Endothelial cell of umbilical vein (primary cell): ENCODE measurements around the gene RABL6. TPM values are rescaled to one million over a fixed set of nuclear protein-coding genes. Genes with fewer than 3 reads are reported as not detected.

Source experiments
- BruUV-seq: library from RNA; stranded (reverse); fragments of 400-500 nt; replicated peaks from 2 replicates; lab custom pipeline; 2021; lab: Mats Ljungman, UMichigan
- CTCF ChIA-PET: fragments of 300-600, 350-600 bp; sonication (Branson Sonifier 250); formaldehyde crosslinking; loops from one replicate; lab custom pipeline; 2021; ENCODE audit warnings: antibody characterized with exemption, inconsistent platforms; lab: Charles Lee
- POLR2A ChIA-PET: fragments of 300-600, 350-600 bp; sonication (Branson Sonifier 250); formaldehyde crosslinking; loops from one replicate; lab custom pipeline; 2021; ENCODE audit warnings: antibody characterized with exemption, inconsistent platforms; lab: Charles Lee
- DNase-seq: peaks from one replicate; pipeline ENCODE4 v3.0.0-alpha.2; 2011; ENCODE audit warnings: low read depth, low spot score
- FAIRE-seq: peaks from 2 replicates; lab custom pipeline; 2011; peaks lifted over from hg19 to GRCh38; lab: Jason Lieb, UNC
- H2AFZ ChIP-seq: 2 replicates; pipeline ENCODE4 v1.6.0; 2012; ENCODE audit warnings: low read depth, low read length, control low read depth, inconsistent platforms
- H3K27ac ChIP-seq: 2 replicates; pipeline ENCODE4 v1.5.1; 2011; ENCODE audit warnings: low read depth, mild to moderate bottlenecking, control low read depth, low read length, moderate library complexity; ENCODE audit not compliant: insufficient read depth
- H3K27me3 ChIP-seq, 2 experiments: 2 replicates each; pipeline versions ENCODE4 v1.6.0 to v1.6.1; 2011; ENCODE audit warnings: low read length in 2 of 2, mixed read lengths in 1 of 2; ENCODE audit not compliant: control insufficient read depth in 2 of 2, insufficient read depth in 2 of 2
- H3K36me3 ChIP-seq, 2 experiments: 2 replicates in 1 of 2; 3 replicates in 1 of 2; pipeline ENCODE4 v1.5.1; 2011; ENCODE audit warnings: low read length in 2 of 2, mild to moderate bottlenecking in 1 of 2, moderate library complexity in 1 of 2; ENCODE audit not compliant: control insufficient read depth in 2 of 2, insufficient read depth in 2 of 2; ENCODE audit errors: extremely low read depth in 1 of 2
- H3K4me1 ChIP-seq: 3 replicates; pipeline ENCODE4 v1.5.1; 2011; ENCODE audit warnings: mild to moderate bottlenecking, low read length; ENCODE audit not compliant: control insufficient read depth, insufficient read depth; ENCODE audit errors: extremely low read depth
- H3K4me2 ChIP-seq: 2 replicates; pipeline ENCODE4 v1.6.1; 2011; ENCODE audit warnings: low read length, control low read depth, mixed read lengths; ENCODE audit not compliant: insufficient read depth
- H3K4me3 ChIP-seq, 3 experiments: fragments of 200-600 bp in 1 of 3; sonication (generic), shearing (Covaris generic) in 1 of 3; replicated peaks in 1 of 3; 2 replicates each; pipeline ENCODE4 v1.5.1; 2011 to 2016; ENCODE audit warnings: control low read depth in 3 of 3, low read length in 3 of 3, mild to moderate bottlenecking in 2 of 3, inconsistent platforms in 1 of 3, low read depth in 1 of 3, moderate library complexity in 1 of 3; ENCODE audit not compliant: insufficient read depth in 1 of 3
- H3K79me2 ChIP-seq: 2 replicates; pipeline ENCODE4 v1.6.0; 2012; ENCODE audit warnings: low read length, inconsistent platforms; ENCODE audit not compliant: control insufficient read depth, insufficient read depth
- H3K9ac ChIP-seq: replicated peaks from 2 replicates; pipeline ENCODE3; 2011; ENCODE audit warnings: low read length, control low read depth; ENCODE audit not compliant: insufficient read depth; ENCODE audit errors: extremely low read depth
- H3K9me1 ChIP-seq: replicated peaks from 3 replicates; pipeline ENCODE4 v1.6.0; 2011; ENCODE audit warnings: mild to moderate bottlenecking, low read length; ENCODE audit not compliant: control insufficient read depth, insufficient read depth; ENCODE audit errors: extremely low read depth
- H3K9me3 ChIP-seq: replicated peaks from 2 replicates; pipeline ENCODE4 v1.5.1; 2012; ENCODE audit warnings: low read length, inconsistent platforms; ENCODE audit not compliant: control insufficient read depth, insufficient read depth
- H4K20me1 ChIP-seq: replicated peaks from 2 replicates; pipeline ENCODE3; 2011; ENCODE audit warnings: mild to moderate bottlenecking, low read length; ENCODE audit not compliant: control insufficient read depth, insufficient read depth; ENCODE audit errors: extremely low read depth
- EZH2 ChIP-seq: IDR thresholded peaks from 2 replicates; pipeline ENCODE4 v1.6.1; 2012; ENCODE audit warnings: borderline replicate concordance, low read depth, mild to moderate bottlenecking, moderate library complexity, low read length, inconsistent platforms; ENCODE audit not compliant: severe bottlenecking
- FOS ChIP-seq: IDR thresholded peaks from 2 replicates; pipeline ENCODE4 v1.6.1; 2011; ENCODE audit warnings: mild to moderate bottlenecking, low read length, moderate library complexity, borderline replicate concordance; ENCODE audit not compliant: insufficient read depth
- GATA2 ChIP-seq: IDR thresholded peaks from 2 replicates; pipeline ENCODE4 v1.7.0; 2011; ENCODE audit warnings: low read depth, mild to moderate bottlenecking, moderate library complexity, mixed read lengths, low read length; ENCODE audit not compliant: insufficient read length, insufficient read depth
- JUN ChIP-seq: IDR thresholded peaks from 2 replicates; pipeline ENCODE4 v1.6.1; 2011; ENCODE audit warnings: borderline replicate concordance, low read depth; ENCODE audit not compliant: insufficient read length, insufficient read depth
- MAX ChIP-seq: IDR thresholded peaks from 2 replicates; pipeline ENCODE4 v1.6.1; 2011; ENCODE audit not compliant: insufficient read depth, insufficient read length
- MYC ChIP-seq: IDR thresholded peaks from one replicate; pipeline ENCODE4 v1.6.1; 2011; ENCODE audit warnings: mild to moderate bottlenecking, low read depth, low read length
- POLR2A ChIP-seq: IDR thresholded peaks from 2 replicates; pipeline ENCODE4 v1.6.1; 2012; ENCODE audit warnings: low read depth, mild to moderate bottlenecking, control low read depth, low read length
- POLR2AphosphoS5 ChIP-seq: IDR thresholded peaks from 2 replicates; pipeline ENCODE4 v1.6.1; 2012; ENCODE audit warnings: low read depth, mild to moderate bottlenecking, control low read depth, low read length, moderate library complexity; ENCODE audit not compliant: insufficient read depth
- dilution Hi-C: fragments of 300-500 bp; cut with MboI; formaldehyde crosslinking; loops from one replicate; pipeline ENCODE4 v1.15.0; 2019; ENCODE audit warnings: low sequenced_read_pairs; ENCODE audit not compliant: extremely low pct_ligation_motif_present
- intact Hi-C: fragments of 100-400 bp; cut with micrococcal nuclease; formaldehyde crosslinking; loops from one replicate; pipeline ENCODE4 v1.10.0; 2022
- polyA plus RNA-seq, 4 experiments: library from polyadenylated mRNA; depleted of rRNA in 3 of 4; stranded (reverse) in 3 of 4; unstranded in 1 of 4; fragments of >200 nt; gene quantifications; 2 replicates each; pipeline versions ENCODE4 v1.2.1 to v1.2.3, GENCODE V29; 2011 to 2012; ENCODE audit warnings: missing spikeins in 1 of 4
- total RNA-seq: library from RNA; stranded (reverse); gene quantifications from 2 replicates; pipeline ENCODE4 v1.2.3, GENCODE V29; 2021
- TF ChIP-seq, protein P1 (sequence below), 2 donors: IDR thresholded peaks; 1 replicate in 1 of 2; 2 replicates in 1 of 2; pipeline ENCODE4 v1.5.1; 2011; ENCODE audit warnings: low read length in 2 of 2, mild to moderate bottlenecking in 2 of 2, moderate library complexity in 2 of 2, control low read depth in 1 of 2, inconsistent platforms in 1 of 2, low read depth in 1 of 2; ENCODE audit not compliant: insufficient read depth in 1 of 2; ENCODE audit errors: extremely low read depth in 1 of 2

The RABL6 gene
- total and polyA plus RNA-seq, 2 donors (not counting 3 experiments of a cell fraction or from before 2014, with no cell fraction given): 60.8 to 112 TPM

- H3K9ac ChIP-seq: no peak overlapping the region
- ChIA-PET CTCF (interaction anchor here (0.8 to 2.5 kb wide), 11 partner anchors 8 to 459 kb away, joined by 3 to 17 read pairs (median 4); partner anchors contain the start of genes ABCA2 and LCN15), POLR2A (no interaction called here)
- no peaks in the 10 kb centered on the region for H3K36me3 ChIP-seq
- intact Hi-C loops (no loop called here), dilution Hi-C loops (no loop called here)
- DNase-seq: no peak
- H3K27ac ChIP-seq: no peak overlapping the region
- H3K4me2 ChIP-seq: no peak overlapping the region
- no TSS peak for BruUV-seq
- TF ChIP-seq POLR2AphosphoS5 (no peak), POLR2A (no peak), EZH2 (no peak), MAX (no peak)
- TF ChIP-seq, protein P1, sequence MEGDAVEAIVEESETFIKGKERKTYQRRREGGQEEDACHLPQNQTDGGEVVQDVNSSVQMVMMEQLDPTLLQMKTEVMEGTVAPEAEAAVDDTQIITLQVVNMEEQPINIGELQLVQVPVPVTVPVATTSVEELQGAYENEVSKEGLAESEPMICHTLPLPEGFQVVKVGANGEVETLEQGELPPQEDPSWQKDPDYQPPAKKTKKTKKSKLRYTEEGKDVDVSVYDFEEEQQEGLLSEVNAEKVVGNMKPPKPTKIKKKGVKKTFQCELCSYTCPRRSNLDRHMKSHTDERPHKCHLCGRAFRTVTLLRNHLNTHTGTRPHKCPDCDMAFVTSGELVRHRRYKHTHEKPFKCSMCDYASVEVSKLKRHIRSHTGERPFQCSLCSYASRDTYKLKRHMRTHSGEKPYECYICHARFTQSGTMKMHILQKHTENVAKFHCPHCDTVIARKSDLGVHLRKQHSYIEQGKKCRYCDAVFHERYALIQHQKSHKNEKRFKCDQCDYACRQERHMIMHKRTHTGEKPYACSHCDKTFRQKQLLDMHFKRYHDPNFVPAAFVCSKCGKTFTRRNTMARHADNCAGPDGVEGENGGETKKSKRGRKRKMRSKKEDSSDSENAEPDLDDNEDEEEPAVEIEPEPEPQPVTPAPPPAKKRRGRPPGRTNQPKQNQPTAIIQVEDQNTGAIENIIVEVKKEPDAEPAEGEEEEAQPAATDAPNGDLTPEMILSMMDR (IDR thresholded peaks at IDR 0.05; ENCODE audit: extremely low read depth in 1 of 2, insufficient read depth in 1 of 2, low read depth in 1 of 2, low read length in 2 of 2): no peak
- no peaks in the 10 kb centered on the region for H3K4me1 ChIP-seq
- H3K79me2 ChIP-seq: no peaks in the 10 kb centered on the region
- H3K9me1 ChIP-seq: no peaks in the 10 kb centered on the region
- H3K4me3 ChIP-seq: no peak overlapping the region
- H3K9me3 ChIP-seq: peaks cover 3% of the 10 kb centered on the region
- peaks cover 14 to 24% of the 10 kb centered on the region in 2 experiments for H3K27me3 ChIP-seq
- H4K20me1 ChIP-seq: no peaks in the 10 kb centered on the region
- no peak for FAIRE-seq
- no peak overlapping the region for H2AFZ ChIP-seq
Measured at GRCh38 chr9:136777359-136777758, 30.4 kb upstream of the RABL6 start.

- intact Hi-C loops (no loop called here), dilution Hi-C loops (no loop called here)
- ChIA-PET POLR2A (no interaction called here), CTCF (interaction anchor here (0.7 to 2.1 kb wide), 5 partner anchors 8 to 288 kb away, joined by 3 to 7 read pairs (median 3); no protein-coding TSS in a partner anchor)
- Histone ChIP-seq H3K27ac (no peak overlapping the region), H3K79me2 (no peaks in the 10 kb centered on the region), H3K9ac (no peak overlapping the region), H3K36me3 (no peaks in the 10 kb centered on the region), H3K9me3 (no peaks in the 10 kb centered on the region), H3K9me1 (no peaks in the 10 kb centered on the region), H3K27me3 (peaks cover 14 to 27% of the 10 kb centered on the region in 2 experiments), H3K4me1 (no peaks in the 10 kb centered on the region), H4K20me1 (no peaks in the 10 kb centered on the region), H3K4me2 (no peak overlapping the region), H3K4me3 (no peak overlapping the region), H2AFZ (no peak overlapping the region)
- no peak for FAIRE-seq
- no peak for DNase-seq
- BruUV-seq: no TSS peak
- TF ChIP-seq MYC (no peak), JUN (no peak), POLR2A (no peak), EZH2 (no peak), POLR2AphosphoS5 (no peak), MAX (no peak), FOS (no peak), GATA2 (no peak)
- TF ChIP-seq, protein P1 (IDR thresholded peaks at IDR 0.05; ENCODE audit: extremely low read depth in 1 of 2, insufficient read depth in 1 of 2, low read depth in 1 of 2, low read length in 2 of 2): no peak
Measured at GRCh38 chr9:136779808-136780207, 27.9 kb upstream of the RABL6 start.
